Mucosa of descending colon (tissue), 3 donors: ENCODE measurements around the gene SOBP. TPM values are rescaled to one million over a fixed set of nuclear protein-coding genes. Genes with fewer than 3 reads are reported as not detected.

Experiments used
- ATAC-seq: fragments of 200-7000 bp; cut with Tn5 transposase; one replicate; pipeline ENCODE4 v1.9.1; 2020; ENCODE audit warnings: mild to moderate bottlenecking, moderate library complexity
- DNase-seq, 3 donors: peaks; one replicate each; pipeline ENCODE4 v3.0.0-alpha.2; 2020
- H3K36me3 ChIP-seq: fragments of 200-600 bp; one replicate; pipeline ENCODE4 v1.8.0; 2021; ENCODE audit warnings: low read depth, mild to moderate bottlenecking
- H3K4me1 ChIP-seq: fragments of 200-600 bp; one replicate; pipeline ENCODE4 v1.8.0; 2021; ENCODE audit warnings: low read depth, mild to moderate bottlenecking
- H3K4me3 ChIP-seq: fragments of 200-600 bp; one replicate; pipeline ENCODE4 v1.8.0; 2021; ENCODE audit warnings: mild to moderate bottlenecking
- H3K9me3 ChIP-seq: fragments of 200-600 bp; one replicate; pipeline ENCODE4 v1.8.0; 2021; ENCODE audit warnings: mild to moderate bottlenecking
- CTCF ChIP-seq: fragments of 200-600 bp; IDR thresholded peaks from one replicate; pipeline ENCODE4 v1.8.0; 2022; ENCODE audit warnings: antibody characterized with exemption, mild to moderate bottlenecking
- intact Hi-C, 2 donors: fragments of 100-400 bp; cut with DNase I in 1 of 2; cut with micrococcal nuclease in 1 of 2; formaldehyde crosslinking; loops; one replicate each; pipeline versions ENCODE4 v1.11.0 to v1.11.1; 2022; cut with DNase I, micrococcal nuclease
- total RNA-seq, 3 donors: library from RNA; stranded (reverse); fragmentation: NEBNext Ultra II Directional in 2 of 3; extraction: Animal tissue kit (Norgen Biotek cat#: 25700) in 2 of 3; gene quantifications; one replicate each; pipeline versions ENCODE4 v1.2.1 to v1.2.4, GENCODE V29; 2021 to 2023
- donor health status: DM: no; HTN: no; CAD: no; lungs with moderate emphysema.
- donor health status: DM: no; HTN: no; CAD: no.
- donor health status: DM: no; HTN: yes; CAD: no.

The SOBP gene
- total RNA-seq, 3 donors from 2014 or later = 1.2 to 31.5 (median 2.5) TPM

GRCh38 chr6:107657755-107658461, 168.0 kb downstream of the SOBP start:
- Histone ChIP-seq H3K4me1 (peaks cover 6% of the 10 kb centered on the region), H3K9me3 (no peaks in the 10 kb centered on the region), H3K36me3 (no peaks in the 10 kb centered on the region), H3K4me3 (no peak overlapping the region)
- intact Hi-C loops = no loop called here
- ATAC-seq (peak; percentile 77), DNase-seq (peak; percentile 46 to 79 (median 57))
- TF ChIP-seq CTCF = no peak

GRCh38 chr6:107658920-107659865, 169.3 kb downstream of the SOBP start:
- intact Hi-C loops = no loop called here

GRCh38 chr6:107660839-107661238, 170.9 kb downstream of the SOBP start:
- Histone ChIP-seq H3K4me1 (no peaks in the 10 kb centered on the region), H3K36me3 (no peaks in the 10 kb centered on the region), H3K4me3 (no peak overlapping the region), H3K9me3 (no peaks in the 10 kb centered on the region)
- DNase-seq (no peak), ATAC-seq (no peak)
- no peak for TF ChIP-seq CTCF
- intact Hi-C loops = no loop called here

More at GRCh38 chr6:107658920-107659865, 169.3 kb downstream of the SOBP start:
- ATAC-seq (no peak), DNase-seq (no peak)
- H3K36me3 ChIP-seq = no peaks in the 10 kb centered on the region
- H3K9me3 ChIP-seq = no peaks in the 10 kb centered on the region
- TF ChIP-seq CTCF = no peak
- no peak overlapping the region for H3K4me3 ChIP-seq
- no peaks in the 10 kb centered on the region for H3K4me1 ChIP-seq

- Histone ChIP-seq H3K4me1 (no peaks in the 10 kb centered on the region), H3K36me3 (no peaks in the 10 kb centered on the region), H3K4me3 (no peak overlapping the region), H3K9me3 (no peaks in the 10 kb centered on the region)
- no peak for TF ChIP-seq CTCF
- DNase-seq (no peak), ATAC-seq (no peak)
- intact Hi-C loops = no loop called here
These were observed 171.4 kb downstream of the SOBP start for GRCh38 chr6:107661291-107661690.

GRCh38 chr6:107662333-107662732, 172.4 kb downstream of the SOBP start:
- no peak for TF ChIP-seq CTCF
- Histone ChIP-seq H3K9me3 (no peaks in the 10 kb centered on the region), H3K4me1 (no peaks in the 10 kb centered on the region), H3K4me3 (no peak overlapping the region), H3K36me3 (no peaks in the 10 kb centered on the region)
- ATAC-seq = no peak
- intact Hi-C loops = no loop called here
- DNase-seq = no peak
